Astrocyte of the cerebellum (primary cell): Measurements from ENCODE around the gene ALS2CL.
"Not testable (repeated sequence)": the region's sequence is repeated elsewhere in the genome, so short reads cannot be mapped to it uniquely, and the experiment has no call there.

ENCODE experiments used
- DNase-seq: peaks from one replicate; pipeline ENCODE4 v3.0.0-alpha.2; 2011; ENCODE audit warnings: low read depth
- H3K4me3 ChIP-seq: 2 replicates; pipeline ENCODE4 v1.5.1; 2011; ENCODE audit warnings: mild to moderate bottlenecking, low read depth, low read length, moderate library complexity
- in situ Hi-C: cut with HindIII; loops from 2 replicates; pipeline ENCODE4 v1.10.0; 2017; ENCODE audit warnings: low sequenced_read_pairs
- TF ChIP-seq, protein P1 (sequence below): IDR thresholded peaks from 2 replicates; pipeline ENCODE4 v1.5.1; 2012; ENCODE audit warnings: low read length, low read depth, moderate library complexity, mild to moderate bottlenecking; ENCODE audit errors: missing control alignments

ALS2CL gene

GRCh38 chr3:46693038-46693891, at the start of gene ALS2CL:
ALS2CL (minus strand) TSS chr3:46693679; CDS start chr3:46689440, 4,239 bp downstream.
- in situ Hi-C loops: loop anchor here (25.0 kb wide), 1 partner anchor 94 kb away; no protein-coding TSS in a partner anchor
- TF ChIP-seq, protein P1, sequence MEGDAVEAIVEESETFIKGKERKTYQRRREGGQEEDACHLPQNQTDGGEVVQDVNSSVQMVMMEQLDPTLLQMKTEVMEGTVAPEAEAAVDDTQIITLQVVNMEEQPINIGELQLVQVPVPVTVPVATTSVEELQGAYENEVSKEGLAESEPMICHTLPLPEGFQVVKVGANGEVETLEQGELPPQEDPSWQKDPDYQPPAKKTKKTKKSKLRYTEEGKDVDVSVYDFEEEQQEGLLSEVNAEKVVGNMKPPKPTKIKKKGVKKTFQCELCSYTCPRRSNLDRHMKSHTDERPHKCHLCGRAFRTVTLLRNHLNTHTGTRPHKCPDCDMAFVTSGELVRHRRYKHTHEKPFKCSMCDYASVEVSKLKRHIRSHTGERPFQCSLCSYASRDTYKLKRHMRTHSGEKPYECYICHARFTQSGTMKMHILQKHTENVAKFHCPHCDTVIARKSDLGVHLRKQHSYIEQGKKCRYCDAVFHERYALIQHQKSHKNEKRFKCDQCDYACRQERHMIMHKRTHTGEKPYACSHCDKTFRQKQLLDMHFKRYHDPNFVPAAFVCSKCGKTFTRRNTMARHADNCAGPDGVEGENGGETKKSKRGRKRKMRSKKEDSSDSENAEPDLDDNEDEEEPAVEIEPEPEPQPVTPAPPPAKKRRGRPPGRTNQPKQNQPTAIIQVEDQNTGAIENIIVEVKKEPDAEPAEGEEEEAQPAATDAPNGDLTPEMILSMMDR: no peak
- peak within 1 kb of the TSS; percentile 47 for H3K4me3 ChIP-seq
- DNase-seq: no peak

GRCh38 chr3:46742992-46743585, 49.6 kb upstream of the ALS2CL start:
- TF ChIP-seq, protein P1: no peak
- no peak for DNase-seq
- in situ Hi-C loops: no loop called here
- no peak overlapping the region for H3K4me3 ChIP-seq

DNA sequence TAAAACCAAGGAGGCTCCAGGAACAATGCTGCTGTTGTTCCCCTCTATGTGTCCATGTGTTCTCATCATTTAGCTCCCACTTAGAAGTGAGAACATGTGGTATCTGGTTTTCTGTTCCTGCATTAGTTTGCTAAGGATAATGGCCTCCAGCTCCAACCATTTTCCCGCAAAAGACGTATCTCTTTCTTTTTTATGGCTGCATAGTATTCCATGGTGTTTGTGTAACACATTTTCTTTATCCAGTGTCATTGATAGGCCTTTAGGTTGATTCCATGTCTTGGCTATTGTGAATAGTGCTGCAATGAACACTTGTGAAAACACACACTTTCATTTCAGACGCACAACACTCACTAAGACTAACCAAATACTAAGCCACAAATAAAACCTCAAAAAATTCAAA, 46.1 kb upstream of the ALS2CL start:
- not testable (repeated sequence) for DNase-seq

DNA sequence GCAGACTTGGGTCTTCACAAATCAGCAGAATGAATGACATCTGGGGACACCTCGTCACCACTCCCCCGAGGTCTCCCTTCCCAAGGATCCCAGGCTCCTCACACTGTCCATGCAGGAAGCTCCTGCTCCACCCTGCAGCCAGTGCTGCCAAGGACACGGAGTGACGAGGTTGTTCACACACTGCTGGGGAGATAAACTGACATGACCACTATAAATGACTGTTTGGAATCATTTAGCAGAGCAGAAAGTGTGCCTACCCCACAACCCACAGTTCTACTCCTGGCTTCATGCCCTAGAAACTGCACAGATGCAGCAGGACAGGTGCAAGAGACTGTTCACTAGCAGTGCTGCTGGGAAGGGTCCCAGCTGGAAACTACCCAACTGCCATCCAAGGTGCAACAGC, 43.9 kb upstream of the ALS2CL start:
- in situ Hi-C loops: no loop called here
- TF ChIP-seq, protein P1: no peak

More for the DNA sequence above, 46.1 kb upstream of the ALS2CL start:
- H3K4me3 ChIP-seq, in situ Hi-C loops: not testable (repeated sequence)

DNA sequence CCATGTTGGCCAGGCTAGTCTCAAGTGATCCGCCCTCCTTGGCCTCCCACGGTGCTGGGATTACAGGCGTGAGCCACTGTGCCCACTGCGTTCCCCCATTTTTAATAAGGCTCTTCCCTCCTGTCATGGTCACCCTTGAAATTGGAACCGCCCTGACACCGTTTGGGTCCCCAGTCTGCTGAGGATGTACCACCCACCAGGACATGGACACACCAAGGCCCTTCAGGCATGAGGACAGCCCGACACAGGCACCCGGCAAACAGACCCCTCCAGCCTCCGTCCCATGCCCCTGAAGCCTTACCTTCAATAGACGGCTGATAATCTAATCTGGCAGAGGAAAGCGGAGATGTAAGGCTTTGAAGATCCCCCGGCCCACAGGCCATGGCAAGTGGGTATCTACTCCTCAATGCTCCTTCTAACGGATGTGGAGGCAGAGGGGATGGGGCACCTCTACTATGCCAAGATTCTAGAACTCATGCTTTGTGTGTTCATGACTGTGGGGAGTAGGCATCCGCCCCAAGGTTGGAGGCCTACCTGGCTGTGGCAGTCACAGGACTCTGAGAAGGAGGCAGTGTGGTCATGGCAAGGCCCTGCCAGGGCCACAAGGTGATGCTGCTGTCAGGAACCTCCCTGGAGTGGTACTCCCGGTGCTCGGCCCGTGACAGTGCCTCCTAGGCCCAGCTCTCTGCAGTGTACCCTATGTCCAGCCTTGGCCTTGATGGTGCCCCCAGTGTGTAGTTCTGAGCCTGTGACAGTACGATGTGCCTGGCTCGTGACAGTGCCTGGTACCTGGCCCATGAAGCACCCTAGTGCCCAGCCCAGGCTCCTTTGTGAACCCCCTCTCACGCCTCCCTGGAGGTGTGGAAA, 42.8 kb upstream of the ALS2CL start:
- no peak overlapping the region for H3K4me3 ChIP-seq
- TF ChIP-seq, protein P1: no peak
- in situ Hi-C loops: no loop called here
- DNase-seq: no peak

More for the DNA sequence above, 43.9 kb upstream of the ALS2CL start:
- DNase-seq: no peak
- no peak overlapping the region for H3K4me3 ChIP-seq

DNA sequence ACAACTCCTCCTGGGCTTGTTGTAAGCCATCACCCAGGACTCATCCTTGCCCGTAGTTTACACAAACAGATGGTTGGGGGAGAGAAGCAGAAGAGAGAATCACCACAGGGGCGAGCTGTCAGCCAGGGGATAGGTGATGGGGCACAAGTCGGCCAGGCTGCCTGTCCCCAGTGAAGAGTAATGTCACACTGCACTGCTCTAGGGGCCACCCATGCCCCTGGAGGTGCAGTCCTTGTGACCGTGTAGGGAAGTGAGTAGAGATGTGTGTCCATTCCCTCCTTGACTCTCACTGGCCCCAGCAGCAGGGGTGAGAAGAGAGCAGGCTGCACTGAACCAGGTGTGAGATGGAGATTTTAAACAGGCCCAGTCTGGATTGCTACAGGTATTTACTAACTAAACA, 41.3 kb upstream of the ALS2CL start:
- TF ChIP-seq, protein P1: no peak
- in situ Hi-C loops: no loop called here
- DNase-seq: no peak
- no peak overlapping the region for H3K4me3 ChIP-seq
